Measurements from ENCODE around the gene GPHA2. TPM values are rescaled to one million over a fixed set of nuclear protein-coding genes. Genes with fewer than 3 reads are reported as not detected.

Gene GPHA2
- total RNA-seq, 1 donor from 2014 or later = not detected

GRCh38 chr11:64910451-64911093 is 25.1 kb downstream of the GPHA2 start:
- Histone ChIP-seq H4K20me1 (ENCODE audit: insufficient read depth, low read length) (no peaks in the 10 kb centered on the region), H3K9me3 (ENCODE audit: insufficient read depth, low read depth, low read length) (no peaks in the 10 kb centered on the region), H3K4me3 (ENCODE audit: insufficient read depth, low read depth, low read length) (no peak overlapping the region), H3K36me3 (ENCODE audit: insufficient read depth, low read length) (peaks cover 2% of the 10 kb centered on the region), H3K79me2 (ENCODE audit: insufficient read depth, low read length) (peaks cover 7% of the 10 kb centered on the region), H3K27ac (ENCODE audit: low read depth, low read length) (no peak overlapping the region), H3K4me1 (ENCODE audit: insufficient read depth, low read length) (peaks cover under 1% of the 10 kb centered on the region), H3K27me3 (ENCODE audit: insufficient read depth, low read length) (no peaks in the 10 kb centered on the region), H2AFZ (ENCODE audit: low read depth, low read length) (no peak overlapping the region), H3K9ac (ENCODE audit: low read length) (no peak overlapping the region), H3K4me2 (ENCODE audit: low read length) (no peak overlapping the region)
- FAIRE-seq = no peak
- Mint-ChIP-seq H3K27me3 (ENCODE audit: low read depth, unreplicated experiment) (no peaks in the 10 kb centered on the region), H3K27ac (ENCODE audit: unreplicated experiment) (no peak overlapping the region), H3K4me1 (ENCODE audit: low read depth, unreplicated experiment) (no peaks in the 10 kb centered on the region), H3K4me3 (ENCODE audit: unreplicated experiment) (no peak overlapping the region), H3K9me3 (ENCODE audit: unreplicated experiment) (no peaks in the 10 kb centered on the region), H3K36me3 (ENCODE audit: low read depth, unreplicated experiment) (peaks cover 15% of the 10 kb centered on the region)
- no peak for DNase-seq (ENCODE audit: low read depth)
- TF ChIP-seq CTCF (IDR thresholded peaks at IDR 0.05; ENCODE audit: insufficient read depth, low read depth, low read length) = no peak
- no peak for TF ChIP-seq EZH2 (IDR thresholded peaks at IDR 0.05; ENCODE audit: insufficient read depth, low read length)

DNA sequence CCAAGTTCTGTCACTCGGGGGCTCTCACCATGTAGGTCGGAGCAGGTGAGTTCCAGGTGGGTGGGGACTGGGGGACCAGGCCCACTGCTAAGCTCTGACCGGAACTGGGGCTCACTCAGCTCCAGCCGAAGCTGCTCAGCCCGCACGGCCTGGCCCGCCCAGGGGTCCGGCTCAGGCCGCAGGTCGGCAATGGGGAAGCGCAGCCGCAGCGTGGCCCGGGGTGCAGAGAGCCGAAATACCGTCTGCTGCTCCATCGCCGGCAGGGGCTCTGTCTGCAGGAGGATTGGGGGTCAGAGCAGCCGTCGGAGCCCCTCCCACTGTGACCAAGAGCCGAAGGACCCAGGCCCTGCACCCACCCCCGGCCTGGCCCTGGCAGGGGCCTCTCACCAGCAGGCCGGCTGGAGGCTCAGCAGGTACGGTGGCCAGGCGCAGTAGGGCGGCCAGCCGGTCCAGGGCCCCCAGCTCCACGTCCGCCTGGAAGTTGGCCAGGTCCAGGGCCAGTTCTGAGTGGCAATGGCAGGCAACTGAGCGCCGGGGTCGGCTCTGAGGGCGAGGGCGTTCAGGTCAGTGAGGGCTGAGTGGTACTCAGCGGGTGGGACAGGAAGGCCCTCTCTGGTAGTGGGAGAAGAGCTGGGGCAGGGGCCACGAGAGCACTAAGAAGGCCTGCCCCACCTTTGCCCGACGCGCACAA is 25.9 kb downstream of the GPHA2 start:
- H3K4me1 Mint-ChIP-seq (ENCODE audit: low read depth, unreplicated experiment) = no peaks in the 10 kb centered on the region
- FAIRE-seq = no peak

More for the DNA sequence above, 25.9 kb downstream of the GPHA2 start:
- Mint-ChIP-seq H3K27ac (ENCODE audit: unreplicated experiment) (no peak overlapping the region), H3K27me3 (ENCODE audit: low read depth, unreplicated experiment) (no peaks in the 10 kb centered on the region), H3K9me3 (ENCODE audit: unreplicated experiment) (no peaks in the 10 kb centered on the region), H3K36me3 (ENCODE audit: low read depth, unreplicated experiment) (peaks cover 18% of the 10 kb centered on the region), H3K4me3 (ENCODE audit: unreplicated experiment) (no peak overlapping the region)
- no peaks in the 10 kb centered on the region for H3K9me3 ChIP-seq (ENCODE audit: insufficient read depth, low read depth, low read length)
- H3K4me3 ChIP-seq (ENCODE audit: insufficient read depth, low read depth, low read length) = no peak overlapping the region
- no peak overlapping the region for H2AFZ ChIP-seq (ENCODE audit: low read depth, low read length)
- no peaks in the 10 kb centered on the region for H3K79me2 ChIP-seq (ENCODE audit: insufficient read depth, low read length)
- TF ChIP-seq CTCF (IDR thresholded peaks at IDR 0.05; ENCODE audit: insufficient read depth, low read depth, low read length) = no peak
- TF ChIP-seq EZH2 (IDR thresholded peaks at IDR 0.05; ENCODE audit: insufficient read depth, low read length) = no peak
- no peaks in the 10 kb centered on the region for H3K4me1 ChIP-seq (ENCODE audit: insufficient read depth, low read length)
- no peaks in the 10 kb centered on the region for H3K27me3 ChIP-seq (ENCODE audit: insufficient read depth, low read length)
- H3K27ac ChIP-seq (ENCODE audit: low read depth, low read length) = no peak overlapping the region
- no peak for DNase-seq (ENCODE audit: low read depth)
- H3K36me3 ChIP-seq (ENCODE audit: insufficient read depth, low read length) = peaks cover 2% of the 10 kb centered on the region
- H3K9ac ChIP-seq (ENCODE audit: low read length) = no peak overlapping the region
- no peak overlapping the region for H3K4me2 ChIP-seq (ENCODE audit: low read length)
- no peaks in the 10 kb centered on the region for H4K20me1 ChIP-seq (ENCODE audit: insufficient read depth, low read length)
